K562 (cell line): ENCODE data around the gene MAGI2. TPM values are rescaled to one million over a fixed set of nuclear protein-coding genes. Genes with fewer than 3 reads are reported as not detected.

Experiments used
- ATAC-seq: fragments of 200-7000 bp; cut with Tn5 transposase; 3 replicates; pipeline ENCODE4 v1.9.1; 2020; ENCODE audit warnings: moderate library complexity
- BruUV-seq: library from RNA; stranded (reverse); fragments of 400-500 nt; replicated peaks from 2 replicates; lab custom pipeline; 2021; lab: Mats Ljungman, UMichigan
- CTCF ChIA-PET: fragments of 300-600 bp; formaldehyde crosslinking; extraction: SDS; loops from one replicate; lab custom pipeline; 2021; ENCODE audit warnings: low intra/inter-chr PET ratio; lab: Yijun Ruan, JAX
- POLR2A ChIA-PET: fragments of 300-600, 350-650 bp; sonication (Branson Sonifier 250); formaldehyde crosslinking; extraction: SDS; loops from one replicate; lab custom pipeline; 2021; ENCODE audit warnings: antibody characterized with exemption, inconsistent platforms; lab: Yijun Ruan, JAX
- DNase-seq, 4 experiments: peaks; one replicate each; pipeline versions ENCODE4 v3.0.0 to v3.0.0-alpha.2; 2011 to 2018; ENCODE audit warnings: low spot score in 3 of 4, mixed read lengths in 3 of 4; ENCODE audit errors: extremely low read depth in 1 of 4
- FAIRE-seq: peaks from 2 replicates; lab custom pipeline; 2011; peaks lifted over from hg19 to GRCh38; lab: Jason Lieb, UNC
- H2AFZ ChIP-seq: 2 replicates; pipeline ENCODE4 v1.6.0; 2011; ENCODE audit warnings: low read depth, low read length, control low read depth, inconsistent platforms
- H3K27ac ChIP-seq: fragments of 200-600 bp; 3 replicates; pipeline ENCODE4 v1.8.0; 2011; ENCODE audit warnings: low read depth, mild to moderate bottlenecking, control low read depth, inconsistent platforms, low read length, moderate library complexity, mixed read lengths; ENCODE audit errors: extremely low read depth
- H3K27me3 ChIP-seq, 2 experiments: fragments of 300-600 bp in 1 of 2; 2 replicates in 1 of 2; 3 replicates in 1 of 2; pipeline versions ENCODE4 v1.6.0 to v1.8.0; 2011; ENCODE audit warnings: inconsistent platforms in 2 of 2, low read length in 2 of 2, mild to moderate bottlenecking in 1 of 2, mixed read lengths in 1 of 2, moderate library complexity in 1 of 2; ENCODE audit not compliant: control insufficient read depth in 2 of 2, insufficient read depth in 2 of 2
- H3K36me3 ChIP-seq: fragments of 300-600 bp; 3 replicates; pipeline ENCODE4 v1.8.0; 2011; ENCODE audit warnings: mild to moderate bottlenecking, low read length, inconsistent platforms; ENCODE audit not compliant: control insufficient read depth, insufficient read depth
- H3K4me1 ChIP-seq, 2 experiments: fragments of 200-600 bp in 1 of 2; replicated peaks in 1 of 2; 2 replicates in 1 of 2; 3 replicates in 1 of 2; pipeline versions ENCODE4 v1.5.1 to v1.8.0; 2011; ENCODE audit warnings: inconsistent platforms in 2 of 2, low read length in 2 of 2, mild to moderate bottlenecking in 1 of 2, mixed read lengths in 1 of 2, moderate library complexity in 1 of 2; ENCODE audit not compliant: control insufficient read depth in 2 of 2, insufficient read depth in 2 of 2
- H3K4me2 ChIP-seq: 2 replicates; pipeline ENCODE4 v1.6.1; 2011; ENCODE audit warnings: low read length, control low read depth, inconsistent platforms, mixed read lengths; ENCODE audit not compliant: insufficient read depth
- H3K4me3 ChIP-seq: fragments of 200-600 bp; sonication (generic), shearing (Covaris generic); 2 replicates; pipeline ENCODE4 v1.5.1; 2016; ENCODE audit warnings: control low read depth, inconsistent platforms
- H3K79me2 ChIP-seq: fragments of 200-600 bp; 3 replicates; pipeline ENCODE4 v1.8.0; 2011; ENCODE audit warnings: low read length, inconsistent platforms; ENCODE audit not compliant: control insufficient read depth, insufficient read depth
- H3K9ac ChIP-seq, 2 experiments: 2 replicates each; pipeline versions ENCODE4 v1.6.0 to v1.6.1; 2011; ENCODE audit warnings: low read depth in 2 of 2, low read length in 2 of 2, control low read depth in 1 of 2, inconsistent platforms in 1 of 2, mild to moderate bottlenecking in 1 of 2, mixed read lengths in 1 of 2; ENCODE audit not compliant: insufficient read depth in 1 of 2
- H3K9me1 ChIP-seq: one replicate; pipeline ENCODE4 v1.6.0; 2011; ENCODE audit warnings: inconsistent platforms, mild to moderate bottlenecking, low read length, moderate library complexity; ENCODE audit not compliant: control insufficient read depth, insufficient read depth
- H3K9me3 ChIP-seq: replicated peaks from 2 replicates; pipeline ENCODE4 v1.5.1; 2011; ENCODE audit warnings: low read depth, low read length, inconsistent platforms; ENCODE audit not compliant: control insufficient read depth, insufficient read depth
- H4K20me1 ChIP-seq: replicated peaks from 2 replicates; pipeline ENCODE4 v1.6.1; 2011; ENCODE audit warnings: low read length, inconsistent platforms, mixed read lengths; ENCODE audit not compliant: control insufficient read depth, insufficient read depth
- ASH1L ChIP-seq: fragments of 450-650 bp; IDR thresholded peaks from 2 replicates; pipeline ENCODE4 v1.6.1; 2018; ENCODE audit warnings: borderline replicate concordance, mild to moderate bottlenecking, low read depth; ENCODE audit not compliant: partially characterized antibody
- BCLAF1 ChIP-seq, 2 experiments: fragments of 450-650 bp in 1 of 2; IDR thresholded peaks; 2 replicates each; pipeline ENCODE4 v1.6.1; 2011 to 2017; ENCODE audit warnings: low read depth in 2 of 2, antibody characterized with exemption in 1 of 2, borderline replicate concordance in 1 of 2, low read length in 1 of 2, mild to moderate bottlenecking in 1 of 2, mixed read lengths in 1 of 2; ENCODE audit not compliant: control insufficient read depth in 1 of 2
- HES1 ChIP-seq: fragments of 450-650 bp; IDR thresholded peaks from 2 replicates; pipeline ENCODE4 v1.6.1; 2016; ENCODE audit warnings: low read depth, mild to moderate bottlenecking, moderate library complexity
- MAFF ChIP-seq: IDR thresholded peaks from 2 replicates; pipeline ENCODE4 v1.6.1; 2012; ENCODE audit warnings: low read length, improper control_type of control experiment
- MECOM ChIP-seq: fragments of 250-450 bp; sonication (Bioruptor Pico); IDR thresholded peaks from 2 replicates; pipeline ENCODE4 v1.8.0; 2022; ENCODE audit warnings: inconsistent platforms
- PHB2 ChIP-seq: fragments of 450-650 bp; IDR thresholded peaks from 2 replicates; pipeline ENCODE4 v1.6.1; 2017; ENCODE audit warnings: low read depth
- PPARD ChIP-seq: fragments of 250-450 bp; sonication (Bioruptor Pico); IDR thresholded peaks from 2 replicates; pipeline ENCODE4 v1.8.0; 2022; ENCODE audit warnings: inconsistent platforms, mild to moderate bottlenecking, moderate library complexity
- SIN3B ChIP-seq: fragments of 450-650 bp; IDR thresholded peaks from 2 replicates; pipeline ENCODE4 v1.6.1; 2017; ENCODE audit warnings: low read depth, mild to moderate bottlenecking, moderate library complexity
- XRCC4 ChIP-seq: IDR thresholded peaks from one replicate; pipeline ENCODE4 v1.6.1; 2011; ENCODE audit not compliant: insufficient read depth, insufficient read length; ENCODE audit errors: extremely low read depth
- YBX1 ChIP-seq: fragments of 450-650 bp; IDR thresholded peaks from 2 replicates; pipeline ENCODE4 v1.7.1; 2016; ENCODE audit warnings: mild to moderate bottlenecking
- ZBTB2 ChIP-seq: fragments of 450-650 bp; IDR thresholded peaks from 2 replicates; pipeline ENCODE4 v1.6.1; 2016; ENCODE audit warnings: antibody characterized with exemption
- ZKSCAN1 ChIP-seq: fragments of 150-350 bp; IDR thresholded peaks from 2 replicates; pipeline ENCODE4 v1.6.1; 2016; ENCODE audit warnings: low read depth, low read length
- ZNF140 ChIP-seq: fragments of 250-450 bp; sonication (Bioruptor Pico); IDR thresholded peaks from 2 replicates; pipeline ENCODE4 v1.8.0; 2021; ENCODE audit warnings: moderate library complexity, mild to moderate bottlenecking, inconsistent platforms
- ZNF212 ChIP-seq: fragments of 450-650 bp; formaldehyde crosslinking; IDR thresholded peaks from 2 replicates; pipeline ENCODE4 v1.4.0; 2020; ENCODE audit warnings: mild to moderate bottlenecking
- ZNF431 ChIP-seq: sonication (generic); formaldehyde crosslinking; IDR thresholded peaks from 2 replicates; pipeline ENCODE4 v1.8.0; 2022; ENCODE audit warnings: mild to moderate bottlenecking, missing genetic modification reagents
- ZNF583 ChIP-seq: fragments of 250-450 bp; sonication (Bioruptor Pico); IDR thresholded peaks from 2 replicates; pipeline ENCODE4 v1.4.0; 2020
- ZNF696 ChIP-seq: fragments of 250-450 bp; sonication (Bioruptor Pico); conservative IDR thresholded peaks from 2 replicates; pipeline ENCODE4 v1.4.0; 2020; ENCODE audit warnings: mild to moderate bottlenecking, moderate library complexity
- ZNF707 ChIP-seq: fragments of 250-450 bp; sonication (Bioruptor Pico); conservative IDR thresholded peaks from 2 replicates; pipeline ENCODE4 v1.8.0; 2022; ENCODE audit warnings: inconsistent platforms, mild to moderate bottlenecking, moderate library complexity
- WGBS: fragments of 100-300 bp; shearing (Covaris generic); methylation state at CpG from one replicate; pipeline ENCODE4 v1.1.6; 2016; ENCODE audit warnings: low coverage, mixed read lengths; ENCODE audit not compliant: insufficient coverage; ENCODE audit errors: missing lambda C conversion rate; 5-methylcytosine and 5-hydroxymethylcytosine counted together
- in situ Hi-C: fragments of 300-500 bp; cut with MboI; formaldehyde crosslinking; loops from 4 replicates; pipeline ENCODE4 v1.15.0; 2018; ENCODE audit warnings: inconsistent platforms, mixed read lengths
- intact Hi-C: fragments of 100-400 bp; cut with micrococcal nuclease; formaldehyde crosslinking; loops from 2 replicates; pipeline ENCODE4 v1.14.2; 2022
- polyA plus RNA-seq, 8 experiments: library from polyadenylated mRNA; depleted of rRNA in 4 of 8; stranded (reverse) in 5 of 8; unstranded in 3 of 8; fragments of >200 nt; fragmentation: Nextera tagmentation in 2 of 8; fragmentation: Illumina TruSeq in 1 of 8; extraction: Ambion mirVana in 2 of 8; extraction: Trizol in 1 of 8; gene quantifications; 2 replicates each; pipeline versions ENCODE4 v1.2.1 to v1.2.3, GENCODE V29; 2011 to 2014; ENCODE audit warnings: inconsistent platforms in 1 of 8, missing spikeins in 1 of 8
- total RNA-seq, 7 experiments: library from RNA; depleted of rRNA in 6 of 7; stranded (reverse); fragments of >200 nt in 6 of 7; fragmentation: Illumina TruSeq in 2 of 7; extraction: Trizol in 2 of 7; gene quantifications; 2 replicates each; pipeline versions ENCODE4 v1.2.1 to v1.2.3, GENCODE V29; 2011 to 2021; ENCODE audit warnings: low replicate concordance in 1 of 7

The MAGI2 gene
- total and polyA plus RNA-seq, 9 of the 15 experiments (the other 6 are each of a cell fraction or from before 2014, with no cell fraction given) = 0.27 to 1.4 (median 0.70) TPM

GRCh38 chr7:78206769-78207168, 1246.7 kb downstream of the MAGI2 start:
- ChIA-PET POLR2A (interaction anchor here (0.7 to 1.3 kb wide), 2 partner anchors 14 to 16 kb away, joined by 3 read pairs; no protein-coding TSS in a partner anchor), CTCF (no interaction called here)
- no peaks in the 10 kb centered on the region for H4K20me1 ChIP-seq
- H3K27ac ChIP-seq = no peak overlapping the region
- ATAC-seq = no peak
- no peaks in the 10 kb centered on the region for H3K36me3 ChIP-seq
- H2AFZ ChIP-seq = no peak overlapping the region
- intact Hi-C loops = no loop called here
- WGBS = 0% methylated on average over 2 of the region's 2 CpGs
- BruUV-seq = no TSS peak
- no peak overlapping the region for H3K4me3 ChIP-seq
- H3K9me1 ChIP-seq = no peaks in the 10 kb centered on the region
- no peaks in the 10 kb centered on the region for H3K4me1 ChIP-seq
- FAIRE-seq = no peak
- in situ Hi-C loops = loop anchor here (25.0 kb wide), 1 partner anchor 544 kb away; no protein-coding TSS in a partner anchor
- no peaks in the 10 kb centered on the region; a peak in 1 of 5 replicates for H3K27me3 ChIP-seq
- no peaks in the 10 kb centered on the region for H3K9me3 ChIP-seq
- TF ChIP-seq ZNF583 (CRISPR knock-in tag) (no peak), ZKSCAN1 (no peak), ASH1L (no peak), HES1 (no peak), ZNF707 (CRISPR knock-in tag) (no peak), BCLAF1 (IDR thresholded peaks at IDR 0.05; ENCODE audit: borderline replicate concordance in 1 of 2, control insufficient read depth in 1 of 2, low read depth in 2 of 2, low read length in 1 of 2) (no peak), ZNF696 (CRISPR knock-in tag) (no peak), ZBTB2 (no peak), ZNF140 (no peak), PPARD (no peak), SIN3B (no peak), XRCC4 (no peak), ZNF431 (CRISPR knock-in tag) (no peak), YBX1 (no peak), MAFF (no peak), ZNF212 (CRISPR knock-in tag) (no peak), PHB2 (no peak), MECOM (no peak)
- no peaks in the 10 kb centered on the region for H3K79me2 ChIP-seq
- H3K9ac ChIP-seq = no peak overlapping the region
- H3K4me2 ChIP-seq = no peak overlapping the region
- no peak for DNase-seq
